KMS-11 (cell line): ENCODE data around the gene MSI2.

Source experiments
- H2AFZ ChIP-seq: fragments of 200-600 bp; sonication (generic); 2 replicates; pipeline ENCODE4 v1.6.1; 2016; ENCODE audit warnings: antibody characterized with exemption, mixed run types, low read depth
- H3K27ac ChIP-seq: fragments of 200-600 bp; sonication (generic); 2 replicates; pipeline ENCODE4 v1.6.1; 2016; ENCODE audit warnings: mild to moderate bottlenecking, mixed run types
- H3K27me3 ChIP-seq: fragments of 200-600 bp; sonication (generic); 2 replicates; pipeline ENCODE4 v1.6.1; 2017; ENCODE audit warnings: mild to moderate bottlenecking, low read depth, mixed run types, moderate library complexity; ENCODE audit not compliant: insufficient read depth
- H3K36me3 ChIP-seq: fragments of 200-600 bp; sonication (generic); 2 replicates; pipeline ENCODE4 v1.6.1; 2017; ENCODE audit warnings: mild to moderate bottlenecking, mixed run types; ENCODE audit not compliant: insufficient read depth
- H3K4me1 ChIP-seq: fragments of 200-600 bp; sonication (generic); 2 replicates; pipeline ENCODE4 v1.6.1; 2016; ENCODE audit warnings: mild to moderate bottlenecking, low read depth, mixed run types; ENCODE audit not compliant: poor library complexity, severe bottlenecking
- H3K4me2 ChIP-seq: fragments of 200-600 bp; sonication (generic); 2 replicates; pipeline ENCODE4 v1.7.0; 2016; ENCODE audit warnings: mild to moderate bottlenecking, mixed run types
- H3K4me3 ChIP-seq: fragments of 200-600 bp; sonication (generic); IDR thresholded peaks from 2 replicates; pipeline ENCODE4 v1.6.1; 2017; ENCODE audit warnings: low read depth, low read length, mixed read lengths; ENCODE audit not compliant: insufficient read depth
- H3K79me2 ChIP-seq: fragments of 200-600 bp; sonication (generic); 2 replicates; pipeline ENCODE4 v1.6.1; 2016; ENCODE audit warnings: low read depth, mixed run types; ENCODE audit not compliant: insufficient read depth
- H3K9ac ChIP-seq: fragments of 200-600 bp; sonication (generic); 2 replicates; pipeline ENCODE4 v1.6.1; 2016; ENCODE audit warnings: mild to moderate bottlenecking, mixed run types
- H4K20me1 ChIP-seq: fragments of 200-600 bp; sonication (generic); 2 replicates; pipeline ENCODE4 v1.6.1; 2016; ENCODE audit warnings: mild to moderate bottlenecking, mixed run types; ENCODE audit not compliant: insufficient read depth
- TF ChIP-seq, protein P1 (sequence below): fragments of 200-600 bp; sonication (generic); conservative IDR thresholded peaks from 2 replicates; pipeline ENCODE4 v1.6.1; 2017; ENCODE audit warnings: low read depth, mild to moderate bottlenecking, antibody characterized with exemption, low read length, moderate library complexity, mixed read lengths

MSI2 gene

DNA sequence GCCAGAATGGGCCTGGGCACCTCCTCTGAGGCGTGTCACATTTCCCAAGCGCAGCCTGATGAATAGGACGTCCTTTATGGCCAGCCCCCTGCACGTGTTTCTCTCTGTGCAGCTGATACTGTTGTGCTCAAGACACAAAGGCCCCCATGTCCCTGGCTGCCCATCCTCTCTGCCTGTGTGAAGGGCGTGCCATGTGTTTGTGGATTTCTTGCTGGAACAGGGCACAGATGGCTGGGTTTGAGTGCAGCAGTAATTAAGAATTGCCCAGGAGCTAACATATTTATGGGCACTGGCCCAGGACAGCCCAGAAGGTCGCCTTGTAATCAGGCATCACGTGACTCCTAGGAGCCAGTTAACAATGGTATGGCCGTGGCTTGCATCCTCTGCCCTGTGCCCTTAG, 307.6 kb downstream of the MSI2 start:
- H3K4me2 ChIP-seq = no peak overlapping the region

DNA sequence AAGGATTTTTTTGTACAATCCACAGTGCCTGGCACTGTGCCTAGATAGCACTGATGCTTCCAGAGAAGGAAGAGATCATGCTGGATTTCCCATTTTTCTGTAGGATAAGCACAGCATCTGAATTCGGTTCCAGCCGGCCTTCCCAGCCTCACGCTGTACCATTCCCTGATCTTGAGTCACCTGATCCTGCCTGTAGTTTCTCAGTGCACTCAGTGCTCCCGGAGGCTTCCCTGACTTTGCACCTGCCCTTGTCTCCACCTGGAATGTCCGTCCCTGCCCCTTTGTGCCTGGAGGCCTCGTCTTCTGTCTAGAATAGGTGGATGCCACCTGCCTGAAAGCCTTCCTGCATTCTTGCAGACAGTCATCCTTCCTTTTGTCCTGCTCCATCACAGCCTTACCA, 308.9 kb downstream of the MSI2 start:
- no peaks in the 10 kb centered on the region for H3K27me3 ChIP-seq
- H3K4me3 ChIP-seq = no peak overlapping the region
- no peaks in the 10 kb centered on the region for H4K20me1 ChIP-seq
- H3K27ac ChIP-seq = no peak overlapping the region
- H3K9ac ChIP-seq = no peak overlapping the region
- TF ChIP-seq, protein P1, sequence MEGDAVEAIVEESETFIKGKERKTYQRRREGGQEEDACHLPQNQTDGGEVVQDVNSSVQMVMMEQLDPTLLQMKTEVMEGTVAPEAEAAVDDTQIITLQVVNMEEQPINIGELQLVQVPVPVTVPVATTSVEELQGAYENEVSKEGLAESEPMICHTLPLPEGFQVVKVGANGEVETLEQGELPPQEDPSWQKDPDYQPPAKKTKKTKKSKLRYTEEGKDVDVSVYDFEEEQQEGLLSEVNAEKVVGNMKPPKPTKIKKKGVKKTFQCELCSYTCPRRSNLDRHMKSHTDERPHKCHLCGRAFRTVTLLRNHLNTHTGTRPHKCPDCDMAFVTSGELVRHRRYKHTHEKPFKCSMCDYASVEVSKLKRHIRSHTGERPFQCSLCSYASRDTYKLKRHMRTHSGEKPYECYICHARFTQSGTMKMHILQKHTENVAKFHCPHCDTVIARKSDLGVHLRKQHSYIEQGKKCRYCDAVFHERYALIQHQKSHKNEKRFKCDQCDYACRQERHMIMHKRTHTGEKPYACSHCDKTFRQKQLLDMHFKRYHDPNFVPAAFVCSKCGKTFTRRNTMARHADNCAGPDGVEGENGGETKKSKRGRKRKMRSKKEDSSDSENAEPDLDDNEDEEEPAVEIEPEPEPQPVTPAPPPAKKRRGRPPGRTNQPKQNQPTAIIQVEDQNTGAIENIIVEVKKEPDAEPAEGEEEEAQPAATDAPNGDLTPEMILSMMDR = no peak
- H3K79me2 ChIP-seq = no peaks in the 10 kb centered on the region
- H3K4me1 ChIP-seq = peaks cover 5% of the 10 kb centered on the region
- no peaks in the 10 kb centered on the region for H3K36me3 ChIP-seq
- no peak overlapping the region for H3K4me2 ChIP-seq
- H2AFZ ChIP-seq = no peak overlapping the region

More for the DNA sequence above, 307.6 kb downstream of the MSI2 start:
- H4K20me1 ChIP-seq = no peaks in the 10 kb centered on the region
- H3K4me3 ChIP-seq = no peak overlapping the region
- TF ChIP-seq, protein P1 = no peak
- H3K27ac ChIP-seq = no peak overlapping the region
- H3K4me1 ChIP-seq = peaks cover 5% of the 10 kb centered on the region
- no peaks in the 10 kb centered on the region for H3K79me2 ChIP-seq
- no peak overlapping the region for H2AFZ ChIP-seq
- H3K9ac ChIP-seq = no peak overlapping the region
- H3K27me3 ChIP-seq = no peaks in the 10 kb centered on the region
- H3K36me3 ChIP-seq = no peaks in the 10 kb centered on the region

DNA sequence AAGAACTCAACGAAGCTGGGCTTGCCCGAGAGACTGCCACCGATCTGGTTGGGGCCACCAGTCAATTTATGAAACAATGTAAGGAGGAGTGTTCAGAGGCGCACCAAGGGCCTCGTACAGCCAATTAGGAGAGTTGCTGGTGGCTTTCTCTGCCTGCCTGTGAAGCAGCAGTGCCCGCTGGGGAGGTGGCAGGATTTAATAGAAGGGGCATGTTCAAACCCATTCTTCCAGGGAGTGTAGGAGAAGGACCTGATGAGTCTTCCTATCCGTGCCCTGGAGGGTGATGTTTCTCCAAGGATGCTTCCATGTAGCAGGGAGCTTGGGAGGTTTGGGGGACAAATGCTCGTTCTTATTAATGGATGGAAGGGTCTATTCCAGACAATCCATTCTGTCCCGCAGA, 310.4 kb downstream of the MSI2 start:
- H3K4me2 ChIP-seq = no peak overlapping the region
- H3K27me3 ChIP-seq = no peaks in the 10 kb centered on the region
- no peak overlapping the region for H3K4me3 ChIP-seq
- H3K4me1 ChIP-seq = no peaks in the 10 kb centered on the region
- TF ChIP-seq, protein P1 = no peak
- peaks cover 4% of the 10 kb centered on the region; the same call in 1 of the 2 replicates for H3K79me2 ChIP-seq
- H3K27ac ChIP-seq = no peak overlapping the region
- no peak overlapping the region for H3K9ac ChIP-seq
- no peaks in the 10 kb centered on the region for H3K36me3 ChIP-seq
- no peaks in the 10 kb centered on the region for H4K20me1 ChIP-seq
- no peak overlapping the region for H2AFZ ChIP-seq

DNA sequence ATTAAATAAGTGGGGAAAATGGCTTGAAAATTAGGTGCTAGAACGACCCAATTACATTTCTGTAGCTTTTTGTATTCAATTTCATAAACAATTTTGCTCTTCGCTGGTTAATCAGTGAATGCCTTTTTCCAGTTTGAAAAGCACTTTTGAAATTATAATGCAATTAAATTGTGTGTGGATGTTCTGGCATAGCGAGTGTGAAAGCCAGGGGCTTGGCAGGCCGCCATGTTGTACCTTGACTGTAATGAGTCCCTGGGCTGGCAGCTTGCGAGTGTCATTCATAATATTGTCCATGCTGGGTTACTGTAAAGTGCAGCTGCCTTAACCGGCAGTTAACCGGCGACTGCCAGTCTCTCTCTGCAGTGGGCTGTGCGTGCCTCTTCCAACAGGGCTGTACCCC, 310.9 kb downstream of the MSI2 start:
- peaks cover 4% of the 10 kb centered on the region; the same call in 1 of the 2 replicates for H3K79me2 ChIP-seq
- no peaks in the 10 kb centered on the region for H4K20me1 ChIP-seq

More for the DNA sequence above, 310.9 kb downstream of the MSI2 start:
- no peak overlapping the region for H3K9ac ChIP-seq
- H3K4me1 ChIP-seq = no peaks in the 10 kb centered on the region
- H3K36me3 ChIP-seq = no peaks in the 10 kb centered on the region
- H3K4me2 ChIP-seq = no peak overlapping the region
- TF ChIP-seq, protein P1 = no peak
- H2AFZ ChIP-seq = no peak overlapping the region
- no peaks in the 10 kb centered on the region for H3K27me3 ChIP-seq
- H3K27ac ChIP-seq = no peak overlapping the region
- H3K4me3 ChIP-seq = no peak overlapping the region
